Measurements from ENCODE around the gene ARPC4.
A peak's percentile ranks its signal among the peaks of the same experiment; 100 is the strongest.

ARPC4 gene

DNA sequence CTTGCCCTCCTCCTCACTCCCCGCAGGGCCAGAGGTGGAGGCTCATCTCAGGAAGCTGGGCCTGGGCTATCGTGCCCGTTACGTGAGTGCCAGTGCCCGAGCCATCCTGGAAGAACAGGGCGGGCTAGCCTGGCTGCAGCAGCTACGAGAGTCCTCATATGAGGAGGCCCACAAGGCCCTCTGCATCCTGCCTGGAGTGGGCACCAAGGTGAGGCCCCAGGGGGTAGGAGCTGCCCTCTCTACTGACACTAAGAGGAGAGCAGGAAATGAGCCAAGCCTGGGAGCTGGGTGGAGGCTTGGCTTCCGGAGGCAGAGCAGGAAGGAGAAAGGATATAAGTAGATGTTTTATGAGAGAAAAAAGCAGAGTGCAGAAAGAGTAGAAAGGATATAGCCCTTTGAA lies 38.2 kb upstream of the ARPC4 start:
- H3K36me3 ChIP-seq, result peaks cover 62% of the 10 kb centered on the region
- H3K27ac ChIP-seq, result no peak overlapping the region
- DNase-seq, result no peak
- TF ChIP-seq, protein P1, sequence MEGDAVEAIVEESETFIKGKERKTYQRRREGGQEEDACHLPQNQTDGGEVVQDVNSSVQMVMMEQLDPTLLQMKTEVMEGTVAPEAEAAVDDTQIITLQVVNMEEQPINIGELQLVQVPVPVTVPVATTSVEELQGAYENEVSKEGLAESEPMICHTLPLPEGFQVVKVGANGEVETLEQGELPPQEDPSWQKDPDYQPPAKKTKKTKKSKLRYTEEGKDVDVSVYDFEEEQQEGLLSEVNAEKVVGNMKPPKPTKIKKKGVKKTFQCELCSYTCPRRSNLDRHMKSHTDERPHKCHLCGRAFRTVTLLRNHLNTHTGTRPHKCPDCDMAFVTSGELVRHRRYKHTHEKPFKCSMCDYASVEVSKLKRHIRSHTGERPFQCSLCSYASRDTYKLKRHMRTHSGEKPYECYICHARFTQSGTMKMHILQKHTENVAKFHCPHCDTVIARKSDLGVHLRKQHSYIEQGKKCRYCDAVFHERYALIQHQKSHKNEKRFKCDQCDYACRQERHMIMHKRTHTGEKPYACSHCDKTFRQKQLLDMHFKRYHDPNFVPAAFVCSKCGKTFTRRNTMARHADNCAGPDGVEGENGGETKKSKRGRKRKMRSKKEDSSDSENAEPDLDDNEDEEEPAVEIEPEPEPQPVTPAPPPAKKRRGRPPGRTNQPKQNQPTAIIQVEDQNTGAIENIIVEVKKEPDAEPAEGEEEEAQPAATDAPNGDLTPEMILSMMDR (IDR thresholded peaks at IDR 0.05; ENCODE audit: low read depth, low read length), result no peak
- no peak overlapping the region for H3K4me3 ChIP-seq (ENCODE audit: low read depth, low read length)
- H3K9me3 ChIP-seq (ENCODE audit: severe bottlenecking), result no peaks in the 10 kb centered on the region
- H3K27me3 ChIP-seq (ENCODE audit: insufficient read depth, low read depth, severe bottlenecking), result no peaks in the 10 kb centered on the region

DNA sequence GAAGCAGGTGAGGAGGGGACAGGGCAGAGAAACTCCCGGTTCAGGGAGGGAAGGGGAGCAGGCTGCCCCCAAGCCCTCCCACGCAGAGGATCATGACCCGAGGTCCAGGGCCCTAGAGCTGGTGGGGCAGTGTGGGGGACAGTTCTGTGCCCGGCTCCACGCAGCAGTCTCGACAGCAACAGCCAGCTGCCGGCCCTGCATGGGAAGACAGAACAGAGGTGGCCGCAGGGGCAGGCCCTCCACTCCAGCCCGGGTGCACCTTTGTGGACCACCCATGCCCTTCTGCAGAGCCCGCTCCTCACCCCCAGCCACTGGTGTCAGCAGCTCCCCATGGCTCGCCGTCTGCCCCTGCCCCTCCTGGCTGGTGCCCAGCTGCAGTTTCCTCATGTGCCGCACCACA lies 35.5 kb upstream of the ARPC4 start:
- TF ChIP-seq, protein P1 (IDR thresholded peaks at IDR 0.05; ENCODE audit: low read depth, low read length), result no peak
- Histone ChIP-seq H3K27ac (no peak overlapping the region), H3K4me3 (ENCODE audit: low read depth, low read length) (no peak overlapping the region), H3K27me3 (ENCODE audit: insufficient read depth, low read depth, severe bottlenecking) (no peaks in the 10 kb centered on the region), H3K9me3 (ENCODE audit: severe bottlenecking) (no peaks in the 10 kb centered on the region), H3K36me3 (peaks cover 48% of the 10 kb centered on the region)
- no peak for DNase-seq

- Histone ChIP-seq H3K36me3 (peaks cover 39% of the 10 kb centered on the region), H3K27ac (no peak overlapping the region), H3K4me3 (ENCODE audit: low read depth, low read length) (no peak overlapping the region), H3K9me3 (ENCODE audit: severe bottlenecking) (no peaks in the 10 kb centered on the region), H3K27me3 (ENCODE audit: insufficient read depth, low read depth, severe bottlenecking) (no peaks in the 10 kb centered on the region)
- TF ChIP-seq, protein P1 (IDR thresholded peaks at IDR 0.05; ENCODE audit: low read depth, low read length), result no peak
- DNase-seq, result no peak
Measured at GRCh38 chr3:9760779-9761505, 31.9 kb upstream of the ARPC4 start.

DNA sequence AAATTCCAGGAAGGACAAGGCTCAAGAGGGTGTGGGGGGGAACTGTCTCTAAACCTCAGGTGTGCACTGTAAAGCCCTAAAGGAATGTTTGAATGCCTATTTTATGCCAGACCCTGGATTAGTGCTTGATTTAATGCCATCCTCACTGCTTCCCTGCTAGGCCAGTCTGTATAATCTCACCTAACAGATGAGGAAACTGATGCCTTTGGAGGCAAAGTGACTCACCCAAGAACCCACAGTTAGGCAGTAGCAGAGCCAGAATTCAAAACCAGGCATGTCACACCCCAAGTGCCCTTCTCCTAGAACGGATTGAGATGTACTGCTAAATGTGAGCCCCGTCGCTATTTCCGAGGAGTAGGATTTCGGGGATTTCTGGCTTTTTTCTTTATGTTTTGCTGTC lies 31.0 kb upstream of the ARPC4 start:
- no peak overlapping the region for H3K27ac ChIP-seq
- no peaks in the 10 kb centered on the region for H3K27me3 ChIP-seq (ENCODE audit: insufficient read depth, low read depth, severe bottlenecking)
- DNase-seq, result no peak
- peaks cover 30% of the 10 kb centered on the region for H3K36me3 ChIP-seq
- TF ChIP-seq, protein P1 (IDR thresholded peaks at IDR 0.05; ENCODE audit: low read depth, low read length), result no peak
- H3K4me3 ChIP-seq (ENCODE audit: low read depth, low read length), result no peak overlapping the region
- no peaks in the 10 kb centered on the region for H3K9me3 ChIP-seq (ENCODE audit: severe bottlenecking)

- no peak overlapping the region for H3K4me3 ChIP-seq (ENCODE audit: low read depth, low read length)
- H3K9me3 ChIP-seq (ENCODE audit: severe bottlenecking), result no peaks in the 10 kb centered on the region
- H3K27ac ChIP-seq, result no peak overlapping the region
- H3K27me3 ChIP-seq (ENCODE audit: insufficient read depth, low read depth, severe bottlenecking), result no peaks in the 10 kb centered on the region
- TF ChIP-seq, protein P1 (IDR thresholded peaks at IDR 0.05; ENCODE audit: low read depth, low read length), result no peak
- H3K36me3 ChIP-seq, result peaks cover 26% of the 10 kb centered on the region
- no peak for DNase-seq
Measured at GRCh38 chr3:9762871-9763270, 30.0 kb upstream of the ARPC4 start.

GRCh38 chr3:9765865-9766264 lies 27.0 kb upstream of the ARPC4 start:
- peaks cover 12% of the 10 kb centered on the region for H3K36me3 ChIP-seq
- no peaks in the 10 kb centered on the region for H3K9me3 ChIP-seq (ENCODE audit: severe bottlenecking)
- TF ChIP-seq, protein P1 (IDR thresholded peaks at IDR 0.05; ENCODE audit: low read depth, low read length), result no peak
- DNase-seq, result peak; percentile 47
- no peak overlapping the region for H3K27ac ChIP-seq
- H3K27me3 ChIP-seq (ENCODE audit: insufficient read depth, low read depth, severe bottlenecking), result no peaks in the 10 kb centered on the region
- H3K4me3 ChIP-seq (ENCODE audit: low read depth, low read length), result no peak overlapping the region
